ENCODE measurements around the gene ACTN1.

The ACTN1 gene

DNA sequence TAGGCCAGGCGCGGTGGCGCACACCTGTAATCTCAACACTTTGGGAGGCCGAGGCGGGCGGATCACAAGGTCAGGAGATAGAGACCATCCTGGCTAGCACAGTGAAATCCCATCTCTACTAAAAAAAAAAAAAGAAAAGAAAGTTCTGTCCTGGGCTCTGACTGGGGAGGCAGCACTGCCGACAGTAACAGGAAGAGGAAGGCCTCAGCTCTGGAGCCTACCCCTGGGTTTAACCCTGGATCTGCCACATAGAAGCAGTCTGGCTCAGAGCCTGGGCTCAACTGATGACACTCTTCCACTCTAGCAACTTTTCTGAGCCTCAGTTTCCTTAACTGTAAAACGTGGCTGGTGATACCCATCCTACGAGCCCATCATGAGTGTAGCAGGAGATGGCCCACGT, 60.5 kb downstream of the ACTN1 start:
- TF ChIP-seq, protein P1, sequence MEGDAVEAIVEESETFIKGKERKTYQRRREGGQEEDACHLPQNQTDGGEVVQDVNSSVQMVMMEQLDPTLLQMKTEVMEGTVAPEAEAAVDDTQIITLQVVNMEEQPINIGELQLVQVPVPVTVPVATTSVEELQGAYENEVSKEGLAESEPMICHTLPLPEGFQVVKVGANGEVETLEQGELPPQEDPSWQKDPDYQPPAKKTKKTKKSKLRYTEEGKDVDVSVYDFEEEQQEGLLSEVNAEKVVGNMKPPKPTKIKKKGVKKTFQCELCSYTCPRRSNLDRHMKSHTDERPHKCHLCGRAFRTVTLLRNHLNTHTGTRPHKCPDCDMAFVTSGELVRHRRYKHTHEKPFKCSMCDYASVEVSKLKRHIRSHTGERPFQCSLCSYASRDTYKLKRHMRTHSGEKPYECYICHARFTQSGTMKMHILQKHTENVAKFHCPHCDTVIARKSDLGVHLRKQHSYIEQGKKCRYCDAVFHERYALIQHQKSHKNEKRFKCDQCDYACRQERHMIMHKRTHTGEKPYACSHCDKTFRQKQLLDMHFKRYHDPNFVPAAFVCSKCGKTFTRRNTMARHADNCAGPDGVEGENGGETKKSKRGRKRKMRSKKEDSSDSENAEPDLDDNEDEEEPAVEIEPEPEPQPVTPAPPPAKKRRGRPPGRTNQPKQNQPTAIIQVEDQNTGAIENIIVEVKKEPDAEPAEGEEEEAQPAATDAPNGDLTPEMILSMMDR (IDR thresholded peaks at IDR 0.05; ENCODE audit: insufficient read depth, missing control alignments): no peak
- FAIRE-seq (no peak), DNase-seq (ENCODE audit: insufficient read length, low spot score) (no peak)

DNA sequence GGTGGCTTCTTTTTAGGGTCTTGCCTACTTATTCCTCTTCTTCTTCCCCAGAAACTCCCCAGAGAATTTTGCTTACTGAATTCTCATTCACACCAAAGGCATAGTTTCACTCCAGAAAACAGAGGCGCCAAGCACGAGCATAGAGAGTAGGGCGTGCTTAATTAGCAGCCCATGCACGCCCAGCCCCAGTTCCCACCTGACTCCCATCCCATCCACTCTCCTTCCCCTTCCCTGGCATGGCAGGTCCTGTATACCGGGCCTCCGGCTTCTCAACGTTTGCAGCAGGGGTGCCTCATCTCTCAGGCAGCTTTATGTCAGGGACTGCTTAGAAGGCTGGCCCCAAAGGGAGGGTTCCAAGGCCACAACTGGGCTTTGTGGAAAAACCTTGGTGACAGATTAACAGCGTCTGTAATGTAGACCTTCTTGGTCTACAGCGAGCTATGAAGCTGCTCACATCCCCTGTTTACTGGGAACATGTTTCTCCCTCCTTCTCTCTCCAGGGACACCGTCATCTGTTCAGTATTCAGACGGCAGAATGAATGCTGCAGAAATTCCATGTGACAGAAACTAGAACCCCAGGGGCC, 62.7 kb downstream of the ACTN1 start:
- DNase-seq (ENCODE audit: insufficient read length, low spot score) (no peak), FAIRE-seq (no peak)
- TF ChIP-seq, protein P1 (IDR thresholded peaks at IDR 0.05; ENCODE audit: insufficient read depth, missing control alignments): no peak

DNA sequence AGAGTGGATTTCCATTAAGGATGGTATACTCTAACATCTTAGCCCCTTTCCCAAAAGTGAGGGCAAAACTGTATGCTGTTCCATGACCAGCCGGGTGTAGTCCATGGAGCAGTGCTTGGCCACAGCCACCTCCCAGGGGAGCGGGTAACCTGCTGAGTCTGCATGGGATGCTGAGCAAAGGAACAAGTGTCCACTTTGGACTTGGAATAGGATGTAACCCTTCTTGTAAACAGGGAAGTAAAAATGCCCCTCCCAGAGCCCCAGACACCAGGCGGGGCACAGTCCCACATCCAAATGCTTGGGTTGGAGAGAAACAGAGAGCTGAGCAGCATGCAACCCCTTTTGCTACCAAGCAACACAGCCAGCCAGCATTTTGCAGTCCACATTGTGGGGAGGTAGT, 65.6 kb downstream of the ACTN1 start:
- TF ChIP-seq, protein P1 (IDR thresholded peaks at IDR 0.05; ENCODE audit: insufficient read depth, missing control alignments): no peak
- FAIRE-seq (no peak), DNase-seq (ENCODE audit: insufficient read length, low spot score) (no peak)

DNA sequence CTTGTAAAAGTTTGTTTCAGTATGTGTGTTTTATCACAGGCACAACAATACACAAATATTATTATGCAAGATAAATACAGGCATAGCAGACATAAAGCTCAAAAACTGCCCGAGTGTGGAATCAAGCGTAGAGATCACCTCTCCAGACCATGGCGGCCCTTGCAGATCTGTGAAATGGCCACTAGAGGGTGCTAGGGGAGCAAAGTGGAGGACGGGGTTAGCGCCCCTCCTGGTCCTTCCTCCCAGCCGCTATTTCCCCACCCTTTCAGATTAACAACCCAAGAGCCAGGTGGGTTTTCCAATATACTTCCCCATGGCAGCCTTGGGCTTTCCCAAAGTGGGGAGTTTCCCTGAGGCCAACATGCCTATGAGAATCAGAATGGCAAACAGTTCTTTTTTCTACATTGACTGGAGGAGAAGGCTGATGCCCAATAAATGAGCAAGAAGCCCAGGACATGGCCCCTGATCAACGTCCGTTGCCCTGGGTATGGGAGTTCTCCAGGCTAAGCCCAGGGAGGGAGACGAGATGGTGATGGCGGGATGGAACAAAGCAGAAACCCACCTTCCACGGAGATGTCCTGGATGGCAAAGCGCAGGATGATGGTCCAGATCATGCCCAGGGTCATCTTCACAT, 67.4 kb downstream of the ACTN1 start:
- FAIRE-seq (no peak), DNase-seq (ENCODE audit: insufficient read length, low spot score) (peak; percentile 83)
- TF ChIP-seq, protein P1 (IDR thresholded peaks at IDR 0.05; ENCODE audit: insufficient read depth, missing control alignments): peak; percentile 96

DNA sequence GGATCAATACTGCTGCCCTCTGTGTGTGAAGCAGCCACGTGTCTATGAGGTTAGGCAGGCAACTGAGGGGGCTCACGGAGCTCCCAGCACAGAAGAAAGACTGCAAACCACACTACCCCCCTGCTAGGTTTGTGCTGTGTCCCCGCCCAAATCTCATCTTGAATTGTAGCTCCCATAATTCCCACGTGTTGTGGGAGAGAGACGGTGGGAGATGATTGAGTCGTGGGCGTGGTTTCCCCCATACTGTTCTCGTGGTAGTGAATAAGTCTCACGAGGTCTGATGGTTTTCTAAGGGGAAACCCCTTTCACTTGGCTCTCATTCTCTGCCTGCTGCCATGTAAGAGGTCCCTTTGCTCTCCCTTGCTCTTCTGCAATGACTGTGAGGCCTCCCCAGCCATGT, 68.6 kb downstream of the ACTN1 start:
- FAIRE-seq: no peak

DNA sequence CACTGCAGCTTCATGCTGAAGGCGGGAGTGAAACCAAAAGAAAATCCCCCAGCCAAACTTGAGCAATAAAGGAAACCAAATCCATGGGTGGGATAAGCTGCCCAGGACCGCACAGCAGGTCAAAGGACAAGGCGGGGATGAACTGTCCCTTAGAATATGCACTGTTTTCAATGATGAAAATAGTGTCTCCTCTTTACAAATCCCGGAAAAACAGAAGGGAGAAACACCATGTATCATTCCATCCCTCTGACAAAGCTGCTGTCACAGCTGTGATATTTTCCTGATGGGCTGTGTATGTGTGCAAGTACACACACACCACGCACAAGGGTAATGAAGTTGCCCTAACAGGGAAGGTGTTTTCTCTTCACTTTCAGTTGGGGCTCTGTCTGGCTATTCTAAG, 70.3 kb downstream of the ACTN1 start:
- DNase-seq (ENCODE audit: insufficient read length, low spot score) (no peak), FAIRE-seq (no peak)
- TF ChIP-seq, protein P1 (IDR thresholded peaks at IDR 0.05; ENCODE audit: insufficient read depth, missing control alignments): no peak

More for the DNA sequence above, 68.6 kb downstream of the ACTN1 start:
- TF ChIP-seq, protein P1 (IDR thresholded peaks at IDR 0.05; ENCODE audit: insufficient read depth, missing control alignments): no peak
- no peak for DNase-seq (ENCODE audit: insufficient read length, low spot score)

DNA sequence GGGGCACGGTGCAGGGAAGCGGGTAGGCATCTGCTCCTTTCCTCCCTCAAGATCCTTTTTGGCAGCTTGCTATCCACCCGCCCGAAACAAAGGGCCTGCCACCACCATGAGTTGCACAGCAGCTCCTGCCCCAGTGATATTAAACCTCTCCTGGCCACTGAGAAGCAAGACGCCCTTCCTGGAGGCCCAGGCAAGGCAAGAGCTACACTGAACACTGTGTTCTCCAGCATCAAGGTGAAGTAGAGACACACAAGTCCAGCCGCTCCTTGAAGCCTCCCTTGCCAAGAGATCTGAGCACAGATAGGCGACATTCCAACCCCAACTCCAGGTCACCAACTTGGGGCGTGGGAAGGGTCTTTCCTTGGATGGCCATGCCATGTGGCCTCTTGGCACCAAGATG, 70.9 kb downstream of the ACTN1 start:
- TF ChIP-seq, protein P1 (IDR thresholded peaks at IDR 0.05; ENCODE audit: insufficient read depth, missing control alignments): no peak
- DNase-seq (ENCODE audit: insufficient read length, low spot score) (no peak), FAIRE-seq (no peak)

Data from D721Med (cell line).